HG03575 (cell line): Measurements from ENCODE around the gene EMILIN2.

Source experiments
- ATAC-seq: cut with Tn5 transposase; IDR thresholded peaks from one replicate; pipeline ENCODE4 v1.9.1; 2021; ENCODE audit not compliant: unreplicated experiment, insufficient number of reproducible peaks, low FRiP score; ENCODE audit errors: extremely low read depth

EMILIN2 gene

GRCh38 chr18:2893676-2894075, 46.9 kb downstream of the EMILIN2 start:
- no peak for ATAC-seq

GRCh38 chr18:2894131-2894840, 47.5 kb downstream of the EMILIN2 start:
- ATAC-seq: no peak

GRCh38 chr18:2894841-2895370, 48.1 kb downstream of the EMILIN2 start:
- ATAC-seq: no peak

GRCh38 chr18:2895391-2895790, 48.6 kb downstream of the EMILIN2 start:
- no peak for ATAC-seq

- no peak for ATAC-seq
Measured at GRCh38 chr18:2896990-2897389, 50.2 kb downstream of the EMILIN2 start.

- ATAC-seq: no peak
Measured at GRCh38 chr18:2897448-2898185, 50.8 kb downstream of the EMILIN2 start.

- no peak for ATAC-seq
Measured at GRCh38 chr18:2898186-2898640, 51.4 kb downstream of the EMILIN2 start.

- no peak for ATAC-seq
Measured at GRCh38 chr18:2900684-2901422, 54.0 kb downstream of the EMILIN2 start.

GRCh38 chr18:2901423-2901985, 54.7 kb downstream of the EMILIN2 start:
- ATAC-seq: no peak

GRCh38 chr18:2902327-2902726, 55.5 kb downstream of the EMILIN2 start:
- no peak for ATAC-seq

- no peak for ATAC-seq
Measured at GRCh38 chr18:2903006-2903405, 56.2 kb downstream of the EMILIN2 start.

- no peak for ATAC-seq
Measured at GRCh38 chr18:2905854-2906703, 59.3 kb downstream of the EMILIN2 start.

GRCh38 chr18:2906704-2907549, 60.1 kb downstream of the EMILIN2 start:
- no peak for ATAC-seq

GRCh38 chr18:2907550-2908135, 60.8 kb downstream of the EMILIN2 start:
- ATAC-seq: no peak

- no peak for ATAC-seq
Measured at GRCh38 chr18:2908166-2908945, 61.5 kb downstream of the EMILIN2 start.

GRCh38 chr18:2908946-2909335, 62.1 kb downstream of the EMILIN2 start:
- no peak for ATAC-seq
